GM12878 (cell line): ENCODE results near the gene DCUN1D3. TPM values are rescaled to one million over a fixed set of nuclear protein-coding genes. Genes with fewer than 3 reads are reported as not detected.

ENCODE experiments used
- ATAC-seq: fragments of 200-7000 bp; cut with Tn5 transposase; 3 replicates; pipeline ENCODE4 v1.9.1; 2020; ENCODE audit warnings: mild to moderate bottlenecking, moderate library complexity
- BruUV-seq: library from RNA; stranded (reverse); fragments of 400-500 nt; replicated peaks from 2 replicates; lab custom pipeline; 2021; lab: Mats Ljungman, UMichigan
- CTCF ChIA-PET: fragments of 300-600 bp; sonication (Branson Sonifier 250); formaldehyde crosslinking; extraction: SDS; loops from one replicate; lab custom pipeline; 2021; ENCODE audit warnings: inconsistent platforms; lab: Yijun Ruan, JAX
- POLR2A ChIA-PET: fragments of 350-600 bp; formaldehyde crosslinking; extraction: SDS; loops from one replicate; lab custom pipeline; 2021; ENCODE audit warnings: inconsistent platforms; lab: Charles Lee
- RAD21 ChIA-PET: fragments of 300-600 bp; sonication (Branson Sonifier 250); formaldehyde crosslinking; loops from one replicate; lab custom pipeline; 2023; ENCODE audit warnings: antibody characterized with exemption; ENCODE audit not compliant: unreplicated experiment; lab: Charles Lee
- SMC1A ChIA-PET: fragments of 300-600 bp; sonication (Branson Sonifier 250); formaldehyde crosslinking; loops from one replicate; lab custom pipeline; 2023; ENCODE audit not compliant: unreplicated experiment, uncharacterized antibody; lab: Charles Lee
- DNase-seq: peaks from one replicate; pipeline ENCODE4 v3.0.0-alpha.2; 2011; ENCODE audit warnings: low read depth, low spot score
- FAIRE-seq: peaks from 3 replicates; lab custom pipeline; 2011; peaks lifted over from hg19 to GRCh38; lab: Jason Lieb, UNC
- H2AFZ ChIP-seq: 2 replicates; pipeline ENCODE4 v1.6.0; 2011; ENCODE audit warnings: low read depth, low read length, control low read depth; ENCODE audit not compliant: control insufficient read depth
- H3K27ac ChIP-seq: 2 replicates; pipeline ENCODE4 v1.5.1; 2011; ENCODE audit warnings: control low read depth; ENCODE audit not compliant: control insufficient read depth, insufficient read depth
- H3K27me3 ChIP-seq, 2 experiments: replicated peaks in 1 of 2; 2 replicates each; pipeline versions ENCODE4 v1.6.0 to v1.6.1; 2011; ENCODE audit warnings: low read length in 1 of 2; ENCODE audit not compliant: control insufficient read depth in 2 of 2, insufficient read depth in 2 of 2
- H3K36me3 ChIP-seq, 2 experiments: 2 replicates each; pipeline ENCODE4 v1.5.1; 2011; ENCODE audit warnings: low read length in 1 of 2; ENCODE audit not compliant: control insufficient read depth in 2 of 2, insufficient read depth in 2 of 2
- H3K4me1 ChIP-seq: 2 replicates; pipeline ENCODE4 v1.6.1; 2011; ENCODE audit warnings: mild to moderate bottlenecking, low read length, moderate library complexity, mixed read lengths; ENCODE audit not compliant: control insufficient read depth, insufficient read depth
- H3K4me2 ChIP-seq: 2 replicates; pipeline ENCODE4 v1.6.0; 2011; ENCODE audit warnings: control low read depth; ENCODE audit not compliant: control insufficient read depth, insufficient read depth
- H3K4me3 ChIP-seq: fragments of 200-600 bp; sonication (generic); 2 replicates; pipeline ENCODE4 v1.5.1; 2016
- H3K79me2 ChIP-seq: 2 replicates; pipeline ENCODE4 v1.6.0; 2011; ENCODE audit warnings: low read length; ENCODE audit not compliant: control insufficient read depth, insufficient read depth
- H3K9ac ChIP-seq: 2 replicates; pipeline ENCODE4 v1.8.0; 2011; ENCODE audit warnings: low read length, control low read depth, mixed read lengths; ENCODE audit not compliant: control insufficient read depth, insufficient read depth
- H3K9me3 ChIP-seq: replicated peaks from 3 replicates; pipeline ENCODE4 v1.5.1; 2011; ENCODE audit warnings: mild to moderate bottlenecking, low read length; ENCODE audit not compliant: control insufficient read depth, insufficient read depth
- H4K20me1 ChIP-seq: 2 replicates; pipeline ENCODE4 v1.6.0; 2011; ENCODE audit not compliant: control insufficient read depth, insufficient read depth
- BHLHE40 ChIP-seq, 2 experiments: fragments of 450-650 bp in 1 of 2; IDR thresholded peaks; 2 replicates each; pipeline ENCODE4 v1.6.1; 2011 to 2017; ENCODE audit warnings: low read depth in 2 of 2, borderline replicate concordance in 1 of 2, improper control_type of control experiment in 1 of 2, low read length in 1 of 2, mild to moderate bottlenecking in 1 of 2
- CHD1 ChIP-seq: IDR thresholded peaks from 2 replicates; pipeline ENCODE4 v1.6.1; 2012; ENCODE audit warnings: low read depth, low read length, improper control_type of control experiment
- DPF2 ChIP-seq: fragments of 450-650 bp; IDR thresholded peaks from 2 replicates; pipeline ENCODE4 v1.6.1; 2017; ENCODE audit warnings: mild to moderate bottlenecking
- E4F1 ChIP-seq: fragments of 450-650 bp; IDR thresholded peaks from 2 replicates; pipeline ENCODE4 v1.6.1; 2018; ENCODE audit warnings: borderline replicate concordance, mild to moderate bottlenecking; ENCODE audit not compliant: partially characterized antibody
- FOS ChIP-seq: IDR thresholded peaks from 3 replicates; pipeline ENCODE4 v1.6.1; 2011; ENCODE audit warnings: borderline replicate concordance; ENCODE audit not compliant: insufficient read length; ENCODE audit errors: extremely low read depth
- HDAC6 ChIP-seq: fragments of 200-600 bp; sonication (generic); IDR thresholded peaks from one replicate; pipeline ENCODE4 v1.8.0; 2017; ENCODE audit warnings: antibody characterized with exemption; ENCODE audit not compliant: unreplicated experiment
- JUNB ChIP-seq: IDR thresholded peaks from 2 replicates; pipeline ENCODE4 v1.6.1; 2016; ENCODE audit warnings: antibody characterized with exemption, mild to moderate bottlenecking
- MEF2A ChIP-seq: IDR thresholded peaks from 2 replicates; pipeline ENCODE4 v1.6.1; 2011; ENCODE audit warnings: low read depth, mild to moderate bottlenecking, low read length, moderate library complexity; ENCODE audit not compliant: insufficient read depth
- POU2F2 ChIP-seq: IDR thresholded peaks from 3 replicates; pipeline ENCODE4 v1.6.1; 2011; ENCODE audit warnings: low read depth, mild to moderate bottlenecking, low read length, borderline replicate concordance
- SIX5 ChIP-seq: IDR thresholded peaks from 2 replicates; pipeline ENCODE4 v1.6.1; 2011; ENCODE audit warnings: mild to moderate bottlenecking, low read depth, low read length, moderate library complexity; ENCODE audit not compliant: severe bottlenecking
- TBL1XR1 ChIP-seq: IDR thresholded peaks from 2 replicates; pipeline ENCODE4 v1.6.1; 2012; ENCODE audit warnings: low read depth, low read length, improper control_type of control experiment
- ZBTB4 ChIP-seq: fragments of 450-650 bp; formaldehyde crosslinking; IDR thresholded peaks from 2 replicates; pipeline ENCODE4 v1.4.0; 2022; ENCODE audit warnings: mild to moderate bottlenecking, moderate library complexity
- WGBS: methylation state at CpG from one replicate; pipeline ENCODE4 v1.1.6; 2016; ENCODE audit warnings: low lambda C conversion rate; ENCODE audit not compliant: insufficient replicate concordance, insufficient coverage; ENCODE audit errors: missing lambda C conversion rate; 5-methylcytosine and 5-hydroxymethylcytosine counted together
- in situ Hi-C: fragments of 300-500 bp; cut with MboI; formaldehyde crosslinking; loops from 9 replicates; pipeline ENCODE4 v1.14.3; 2018; ENCODE audit warnings: mixed read lengths
- intact Hi-C: fragments of 100-400 bp; cut with micrococcal nuclease; formaldehyde crosslinking; loops from one replicate; pipeline ENCODE4 v1.14.2; 2022; ENCODE audit not compliant: unreplicated experiment
- polyA plus RNA-seq, 11 experiments: library from polyadenylated mRNA; depleted of rRNA in 4 of 11; unstranded in 6 of 11; stranded (reverse) in 5 of 11; fragments of >200 nt; fragmentation: Nextera tagmentation in 4 of 11; fragmentation: Illumina TruSeq in 1 of 11; extraction: Ambion mirVana in 4 of 11; extraction: Trizol in 1 of 11; gene quantifications; 1 replicate in 1 of 11; 2 replicates in 10 of 11; pipeline versions ENCODE4 v1.2.1 to v1.2.3, GENCODE V29; 2011 to 2016; ENCODE audit warnings: inconsistent platforms in 2 of 11, missing spikeins in 2 of 11, low read depth in 1 of 11
- total RNA-seq, 4 experiments: library from RNA; depleted of rRNA in 3 of 4; stranded (reverse); fragments of >200 nt in 3 of 4; fragmentation: Illumina TruSeq in 1 of 4; extraction: Trizol in 1 of 4; gene quantifications; 2 replicates each; pipeline versions ENCODE4 v1.2.1 to v1.2.3, GENCODE V29; 2013 to 2021
- TF ChIP-seq, protein P1 (sequence below): IDR thresholded peaks from 2 replicates; pipeline ENCODE4 v1.6.1; 2012; ENCODE audit warnings: low read depth, low read length, improper control_type of control experiment

DCUN1D3 gene
- total and polyA plus RNA-seq, 10 of the 15 experiments (the other 5 are each of a cell fraction or from before 2014, with no cell fraction given): 0.47 to 4.5 (median 1.9) TPM

- POLR2A ChIA-PET: no interaction called here
Measured at GRCh38 chr16:20942256-20942655, 42.1 kb upstream of the DCUN1D3 start.

More at GRCh38 chr16:20942256-20942655, 42.1 kb upstream of the DCUN1D3 start:
- Histone ChIP-seq H3K27me3 (no peaks in the 10 kb centered on the region), H3K79me2 (no peaks in the 10 kb centered on the region), H3K9me3 (no peaks in the 10 kb centered on the region), H2AFZ (no peak overlapping the region), H3K4me2 (no peak overlapping the region), H4K20me1 (no peaks in the 10 kb centered on the region), H3K9ac (no peak overlapping the region), H3K4me3 (no peak overlapping the region), H3K27ac (no peak overlapping the region), H3K4me1 (peaks cover 17% of the 10 kb centered on the region), H3K36me3 (no peaks in the 10 kb centered on the region)
- SMC1A ChIA-PET: interaction anchor here (0.8 to 1.8 kb wide), 3 partner anchors 8 to 91 kb away, joined by 4 to 7 read pairs (median 5); no protein-coding TSS in a partner anchor
- RAD21 ChIA-PET: no interaction called here
- no peak for FAIRE-seq
- TF ChIP-seq E4F1: no peak
- TF ChIP-seq CHD1: no peak
- TF ChIP-seq FOS: no peak
- TF ChIP-seq SIX5: no peak
- TF ChIP-seq TBL1XR1: no peak
- TF ChIP-seq, protein P1, sequence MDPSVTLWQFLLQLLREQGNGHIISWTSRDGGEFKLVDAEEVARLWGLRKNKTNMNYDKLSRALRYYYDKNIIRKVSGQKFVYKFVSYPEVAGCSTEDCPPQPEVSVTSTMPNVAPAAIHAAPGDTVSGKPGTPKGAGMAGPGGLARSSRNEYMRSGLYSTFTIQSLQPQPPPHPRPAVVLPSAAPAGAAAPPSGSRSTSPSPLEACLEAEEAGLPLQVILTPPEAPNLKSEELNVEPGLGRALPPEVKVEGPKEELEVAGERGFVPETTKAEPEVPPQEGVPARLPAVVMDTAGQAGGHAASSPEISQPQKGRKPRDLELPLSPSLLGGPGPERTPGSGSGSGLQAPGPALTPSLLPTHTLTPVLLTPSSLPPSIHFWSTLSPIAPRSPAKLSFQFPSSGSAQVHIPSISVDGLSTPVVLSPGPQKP: no peak
- no peak for TF ChIP-seq JUNB
- TF ChIP-seq BHLHE40 (IDR thresholded peaks at IDR 0.05; ENCODE audit: borderline replicate concordance in 1 of 2, low read depth in 2 of 2, low read length in 1 of 2): no peak
- no peak for TF ChIP-seq ZBTB4
- TF ChIP-seq DPF2: no peak
- TF ChIP-seq HDAC6: no peak
- no peak for TF ChIP-seq MEF2A
- no peak for TF ChIP-seq POU2F2
- no peak for DNase-seq
- in situ Hi-C loops: no loop called here
- CTCF ChIA-PET: interaction anchor here (4.1 kb wide), 1 partner anchor 93 kb away, joined by 47 read pairs; no protein-coding TSS in a partner anchor
- ATAC-seq: no peak
- BruUV-seq: no TSS peak
- WGBS: 60% methylated on average over 4 of the region's 4 CpGs
- intact Hi-C loops: loop anchor here (10.0 kb wide), 1 partner anchor 87 kb away; no protein-coding TSS in a partner anchor
